HTR-8/SVneo (cell line): Measurements from ENCODE around the gene PTGS2.

Experiments
- DNase-seq: peaks from one replicate; pipeline ENCODE4 v3.0.0; 2011; ENCODE audit warnings: low spot score, mixed read lengths; ENCODE audit not compliant: insufficient read length
- FAIRE-seq: peaks from 2 replicates; lab custom pipeline; 2011; peaks lifted over from hg19 to GRCh38; lab: Jason Lieb, UNC

The PTGS2 gene

DNA sequence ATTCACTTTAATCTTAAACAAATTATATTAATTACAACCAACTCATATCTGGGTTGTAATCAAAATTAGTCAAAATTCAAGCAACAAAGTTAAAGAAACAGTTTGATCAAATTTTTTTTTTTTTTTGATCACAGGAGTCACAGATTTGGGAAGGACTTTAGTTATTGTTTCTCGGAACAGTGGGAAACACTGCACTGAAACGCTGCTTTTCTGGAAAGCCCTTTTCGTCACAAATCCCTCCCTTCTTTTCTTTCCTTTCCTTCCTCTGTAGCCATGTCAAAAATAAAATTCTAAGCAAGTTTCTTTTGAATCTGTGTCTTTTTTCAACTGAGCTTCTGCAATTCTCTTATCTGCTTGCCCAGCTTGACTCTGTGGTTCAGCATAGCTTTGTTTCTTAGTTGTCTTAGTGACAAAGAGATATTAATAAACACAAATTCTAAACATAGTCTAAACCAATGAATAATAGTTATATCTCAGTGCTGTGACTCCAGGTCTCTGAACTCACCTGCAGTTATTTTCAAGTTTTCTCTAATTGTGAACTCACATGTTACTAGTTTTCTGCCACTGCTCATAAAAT is 53.8 kb downstream of the PTGS2 start:
- FAIRE-seq (no peak), DNase-seq (no peak)

DNA sequence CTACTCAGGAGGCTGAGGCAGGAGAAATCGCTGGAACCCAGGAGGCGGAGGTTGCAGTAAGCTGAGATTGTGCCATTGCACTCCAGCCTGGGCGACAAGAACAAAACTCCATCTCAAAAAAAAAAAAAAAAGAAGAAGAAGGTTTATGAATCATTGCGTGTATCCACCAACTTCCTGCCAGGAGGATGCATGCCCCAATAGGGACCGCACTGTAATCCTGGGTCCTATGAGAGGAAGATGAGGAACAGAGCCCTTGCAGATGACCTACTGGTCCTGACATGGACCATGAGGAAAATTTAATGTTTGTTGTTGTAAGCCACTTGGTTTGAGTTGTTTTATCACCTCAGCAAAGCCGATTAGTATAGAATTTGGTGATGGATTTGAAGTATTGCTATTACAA is 56.7 kb downstream of the PTGS2 start:
- FAIRE-seq = no peak
- DNase-seq = no peak
